Measurements from ENCODE around the gene GLRX2.
"Not testable (repeated sequence)": the region's sequence is repeated elsewhere in the genome, so short reads cannot be mapped to it uniquely, and the experiment has no call there.

The GLRX2 gene

GRCh38 chr1:193104907-193105820, at the start of gene GLRX2:
Gene GLRX2, minus strand, starts transcription at chr1:193105414. Its CDS starts 32 bp downstream, at chr1:193105382.
- DNase-seq (ENCODE audit: low read depth) = peak; percentile 70
- H3K4me3 ChIP-seq (ENCODE audit: low read depth, low read length) = peak within 1 kb of the TSS; percentile 68

- H3K4me3 ChIP-seq (ENCODE audit: low read depth, low read length) = no peak overlapping the region
- no peak for DNase-seq (ENCODE audit: low read depth)
Measured at GRCh38 chr1:193144999-193145398, 39.8 kb upstream of the GLRX2 start.

GRCh38 chr1:193144361-193144938, 39.2 kb upstream of the GLRX2 start:
- no peak for DNase-seq (ENCODE audit: low read depth)
- H3K4me3 ChIP-seq (ENCODE audit: low read depth, low read length) = no peak overlapping the region

GRCh38 chr1:193143285-193143684, 38.1 kb upstream of the GLRX2 start:
- DNase-seq (ENCODE audit: low read depth) = no peak
- H3K4me3 ChIP-seq (ENCODE audit: low read depth, low read length) = no peak overlapping the region

GRCh38 chr1:193142409-193142808, 37.2 kb upstream of the GLRX2 start:
- H3K4me3 ChIP-seq (ENCODE audit: low read depth, low read length) = no peak overlapping the region
- no peak for DNase-seq (ENCODE audit: low read depth)

GRCh38 chr1:193141804-193142203, 36.6 kb upstream of the GLRX2 start:
- H3K4me3 ChIP-seq (ENCODE audit: low read depth, low read length) = no peak overlapping the region
- DNase-seq (ENCODE audit: low read depth) = no peak

GRCh38 chr1:193140254-193140653, 35.0 kb upstream of the GLRX2 start:
- no peak for DNase-seq (ENCODE audit: low read depth)
- H3K4me3 ChIP-seq (ENCODE audit: low read depth, low read length) = no peak overlapping the region

GRCh38 chr1:193131266-193131860, 26.1 kb upstream of the GLRX2 start:
- H3K4me3 ChIP-seq (ENCODE audit: low read depth, low read length) = no peak overlapping the region
- no peak for DNase-seq (ENCODE audit: low read depth)

- H3K4me3 ChIP-seq (ENCODE audit: low read depth, low read length) = no peak overlapping the region
- DNase-seq (ENCODE audit: low read depth) = no peak
Measured at GRCh38 chr1:193125369-193125768, 20.2 kb upstream of the GLRX2 start.

- no peak for DNase-seq (ENCODE audit: low read depth)
- H3K4me3 ChIP-seq (ENCODE audit: low read depth, low read length) = peak overlapping the region; percentile 98
Measured at GRCh38 chr1:193123751-193124150, 18.5 kb upstream of the GLRX2 start.

GRCh38 chr1:193121616-193122593, 16.7 kb upstream of the GLRX2 start, which contains the start of gene CDC73:
Gene CDC73, plus strand, starts transcription at chr1:193122031. Its CDS starts 170 bp downstream, at chr1:193122201.
- peak within 1 kb of the TSS; percentile 98 for H3K4me3 ChIP-seq (ENCODE audit: low read depth, low read length)
- peak; percentile 88 for DNase-seq (ENCODE audit: low read depth)

- H3K4me3 ChIP-seq (ENCODE audit: low read depth, low read length) = no peak overlapping the region
- DNase-seq (ENCODE audit: low read depth) = no peak
Measured at GRCh38 chr1:193120604-193121166, 15.5 kb upstream of the GLRX2 start.

- DNase-seq (ENCODE audit: low read depth) = no peak
- H3K4me3 ChIP-seq (ENCODE audit: low read depth, low read length) = no peak overlapping the region
Measured at GRCh38 chr1:193118803-193119730, 13.9 kb upstream of the GLRX2 start.

GRCh38 chr1:193118194-193118593, 13.0 kb upstream of the GLRX2 start:
- no peak for DNase-seq (ENCODE audit: low read depth)
- no peak overlapping the region for H3K4me3 ChIP-seq (ENCODE audit: low read depth, low read length)

- not testable (repeated sequence) for DNase-seq (ENCODE audit: low read depth); H3K4me3 ChIP-seq (ENCODE audit: low read depth, low read length)
Measured at GRCh38 chr1:193117167-193117566, 12.0 kb upstream of the GLRX2 start.

GRCh38 chr1:193115629-193116227, 10.5 kb upstream of the GLRX2 start:
- peak; percentile 96 for DNase-seq (ENCODE audit: low read depth)
- H3K4me3 ChIP-seq (ENCODE audit: low read depth, low read length) = no peak overlapping the region

GRCh38 chr1:193114485-193115095, 9.4 kb upstream of the GLRX2 start:
- H3K4me3 ChIP-seq (ENCODE audit: low read depth, low read length) = no peak overlapping the region
- DNase-seq (ENCODE audit: low read depth) = no peak
